IMR-90 (cell line): Measurements from ENCODE around the gene AMY1A.
"Not testable (repeated sequence)": the region's sequence is repeated elsewhere in the genome, so short reads cannot be mapped to it uniquely, and the experiment has no call there.

Experiments used
- BHLHE40 ChIP-seq: fragments of 150-350 bp; IDR thresholded peaks from 2 replicates; pipeline ENCODE4 v1.6.1; 2016; ENCODE audit warnings: mild to moderate bottlenecking, low read depth, low read length
- CHD1 ChIP-seq: IDR thresholded peaks from 2 replicates; pipeline ENCODE4 v1.6.1; 2012; ENCODE audit warnings: low read depth, low read length, improper control_type of control experiment
- CTCF ChIP-seq: conservative IDR thresholded peaks from 2 replicates; pipeline ENCODE4 v1.5.1; 2012; ENCODE audit warnings: mild to moderate bottlenecking, low read depth, low read length, improper control_type of control experiment
- ELK1 ChIP-seq: fragments of 150-350 bp; IDR thresholded peaks from 2 replicates; pipeline ENCODE4 v1.6.1; 2016; ENCODE audit warnings: low read depth, mild to moderate bottlenecking, low read length, moderate library complexity, borderline replicate concordance
- MAFK ChIP-seq: IDR thresholded peaks from 2 replicates; pipeline ENCODE4 v1.6.1; 2012; ENCODE audit warnings: low read depth, low read length, improper control_type of control experiment
- MAZ ChIP-seq: IDR thresholded peaks from 2 replicates; pipeline ENCODE4 v1.6.1; 2012; ENCODE audit warnings: low read depth, mild to moderate bottlenecking, low read length, improper control_type of control experiment, moderate library complexity, borderline replicate concordance
- MXI1 ChIP-seq: IDR thresholded peaks from 2 replicates; pipeline ENCODE4 v1.6.1; 2012; ENCODE audit warnings: low read depth, mild to moderate bottlenecking, low read length, moderate library complexity, borderline replicate concordance
- POLR2A ChIP-seq: IDR thresholded peaks from 2 replicates; pipeline ENCODE4 v1.6.1; 2012; ENCODE audit warnings: mild to moderate bottlenecking, low read depth, low read length
- RAD21 ChIP-seq: IDR thresholded peaks from 2 replicates; pipeline ENCODE4 v1.6.1; 2012; ENCODE audit warnings: low read length, improper control_type of control experiment
- RFX5 ChIP-seq: IDR thresholded peaks from 2 replicates; pipeline ENCODE4 v1.8.0; 2012; ENCODE audit warnings: low read depth, mild to moderate bottlenecking, low read length, moderate library complexity
- SMC3 ChIP-seq: fragments of 150-350 bp; IDR thresholded peaks from 2 replicates; pipeline ENCODE4 v1.6.1; 2016; ENCODE audit warnings: low read depth, mild to moderate bottlenecking, antibody characterized with exemption, low read length, moderate library complexity

- not testable (repeated sequence) for TF ChIP-seq POLR2A, CTCF, CHD1, RFX5, MAZ, MXI1, BHLHE40, RAD21, SMC3, ELK1, MAFK
These were observed 1.4 kb upstream of the AMY1A start for GRCh38 chr1:103654133-103654532.
